Epithelial cell of proximal tubule (primary cell): Measurements from ENCODE around the gene CACUL1. TPM values are rescaled to one million over a fixed set of nuclear protein-coding genes. Genes with fewer than 3 reads are reported as not detected.

Experiments
- DNase-seq: peaks from one replicate; pipeline ENCODE4 v3.0.0-alpha.2; 2011; ENCODE audit warnings: low read depth
- H3K4me3 ChIP-seq: 2 replicates; pipeline ENCODE4 v1.5.1; 2011; ENCODE audit warnings: low read depth, mild to moderate bottlenecking, low read length
- CTCF ChIP-seq: conservative IDR thresholded peaks from 2 replicates; pipeline ENCODE4 v1.5.1; 2012; ENCODE audit warnings: low read depth, mild to moderate bottlenecking, low read length
- total RNA-seq: library from RNA; depleted of rRNA; stranded (reverse); fragments of >200 nt; gene quantifications from 2 replicates; pipeline ENCODE4 v1.2.3, GENCODE V29; 2015

Gene CACUL1
- total RNA-seq, 1 donor from 2014 or later: 23.2 TPM

- no peak for DNase-seq
- TF ChIP-seq CTCF: no peak
- H3K4me3 ChIP-seq: no peak overlapping the region
Observed at GRCh38 chr10:118742782-118743181, 12.0 kb downstream of the CACUL1 start.

- no peak for DNase-seq
- TF ChIP-seq CTCF: no peak
- H3K4me3 ChIP-seq: no peak overlapping the region
Observed at GRCh38 chr10:118742032-118742431, 12.7 kb downstream of the CACUL1 start.

- no peak for DNase-seq
- TF ChIP-seq CTCF: no peak
- no peak overlapping the region for H3K4me3 ChIP-seq
Observed at GRCh38 chr10:118738406-118738805, 16.4 kb downstream of the CACUL1 start.

- no peak overlapping the region for H3K4me3 ChIP-seq
- TF ChIP-seq CTCF: no peak
- DNase-seq: no peak
Observed at GRCh38 chr10:118737603-118738302, 17.0 kb downstream of the CACUL1 start.

- H3K4me3 ChIP-seq: no peak overlapping the region
- no peak for TF ChIP-seq CTCF
- DNase-seq: no peak
Observed at GRCh38 chr10:118735294-118735693, 19.5 kb downstream of the CACUL1 start.

- H3K4me3 ChIP-seq: no peak overlapping the region
- peak; percentile 39 for TF ChIP-seq CTCF
- no peak for DNase-seq
Observed at GRCh38 chr10:118734475-118734874, 20.3 kb downstream of the CACUL1 start.
